ENCODE data around the gene CAMK2B. TPM values are rescaled to one million over a fixed set of nuclear protein-coding genes. Genes with fewer than 3 reads are reported as not detected.

The CAMK2B gene
- total RNA-seq, 1 donor from 2014 or later: 0.20 TPM

- no peak for DNase-seq (ENCODE audit: low read depth)
Observed at GRCh38 chr7:44330331-44330730, 4.9 kb upstream of the CAMK2B start.

DNA sequence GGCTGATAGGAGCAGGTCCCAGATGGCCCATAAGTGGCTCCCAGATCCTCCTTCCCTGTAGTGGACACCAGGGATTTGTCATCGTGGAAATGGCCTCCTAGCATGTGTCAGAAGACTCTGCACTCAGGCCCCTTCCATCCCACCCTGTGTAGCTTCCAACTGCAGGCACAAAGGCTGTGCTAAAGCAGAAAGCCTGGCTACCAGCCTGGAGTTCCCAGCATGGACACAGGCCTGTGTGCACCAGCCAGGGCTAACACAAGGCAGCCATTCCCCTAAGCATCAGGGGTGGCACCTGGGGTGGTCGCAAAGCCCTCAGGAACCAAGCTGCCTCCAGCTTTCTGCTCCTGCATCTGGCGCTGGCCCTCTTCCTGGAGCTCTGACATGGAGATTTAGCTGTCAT is 4.5 kb upstream of the CAMK2B start:
- no peak for DNase-seq (ENCODE audit: low read depth)

GRCh38 chr7:44329081-44329480 is 3.7 kb upstream of the CAMK2B start:
- no peak for DNase-seq (ENCODE audit: low read depth)

GRCh38 chr7:44327981-44328380 is 2.6 kb upstream of the CAMK2B start:
- no peak for DNase-seq (ENCODE audit: low read depth)

DNA sequence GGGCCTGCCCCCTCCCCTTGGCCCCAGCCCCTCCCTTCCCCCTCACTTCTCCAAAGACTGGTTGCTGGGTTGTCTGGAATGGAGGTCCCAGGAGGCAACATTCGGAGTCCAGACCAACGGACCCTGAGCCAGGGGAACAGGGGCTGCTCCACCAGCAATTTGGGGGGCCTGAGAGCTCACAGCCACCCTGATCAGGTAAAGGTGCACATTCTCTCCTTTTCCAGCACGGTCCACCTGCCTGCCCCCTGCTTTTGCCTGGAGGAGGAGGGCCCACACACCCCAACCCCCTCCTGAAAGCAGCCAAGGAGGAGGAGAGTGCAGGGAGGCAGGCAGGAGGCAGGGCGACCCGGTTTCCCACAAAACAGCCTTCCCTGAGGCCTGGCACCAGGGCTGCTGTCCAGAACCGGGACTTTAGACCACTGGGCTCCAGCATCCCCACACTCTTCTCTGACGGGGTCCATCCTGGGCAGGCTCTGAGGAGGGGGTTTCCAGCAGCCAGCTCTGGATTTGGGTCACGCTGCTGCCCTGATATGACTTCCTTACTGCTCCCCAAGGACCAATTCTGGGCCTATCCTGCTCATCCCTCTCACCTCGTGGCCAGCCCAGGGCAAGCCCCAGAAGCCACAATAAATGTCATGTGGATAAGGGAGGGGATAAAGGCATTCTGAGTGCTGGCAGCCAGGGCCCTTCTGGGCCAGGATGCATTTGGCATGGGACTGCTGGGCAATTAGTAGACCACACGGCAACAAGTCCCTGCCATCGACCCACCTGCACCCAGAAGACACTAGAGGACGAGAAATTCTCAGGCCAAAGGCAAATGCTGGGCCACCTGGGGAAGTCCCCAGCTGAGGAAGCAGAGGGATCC is 1.1 kb upstream of the CAMK2B start:
- no peak for DNase-seq (ENCODE audit: low read depth)

- DNase-seq (ENCODE audit: low read depth): no peak
Observed at GRCh38 chr7:44325811-44326241, 432 bp upstream of the CAMK2B start.

DNA sequence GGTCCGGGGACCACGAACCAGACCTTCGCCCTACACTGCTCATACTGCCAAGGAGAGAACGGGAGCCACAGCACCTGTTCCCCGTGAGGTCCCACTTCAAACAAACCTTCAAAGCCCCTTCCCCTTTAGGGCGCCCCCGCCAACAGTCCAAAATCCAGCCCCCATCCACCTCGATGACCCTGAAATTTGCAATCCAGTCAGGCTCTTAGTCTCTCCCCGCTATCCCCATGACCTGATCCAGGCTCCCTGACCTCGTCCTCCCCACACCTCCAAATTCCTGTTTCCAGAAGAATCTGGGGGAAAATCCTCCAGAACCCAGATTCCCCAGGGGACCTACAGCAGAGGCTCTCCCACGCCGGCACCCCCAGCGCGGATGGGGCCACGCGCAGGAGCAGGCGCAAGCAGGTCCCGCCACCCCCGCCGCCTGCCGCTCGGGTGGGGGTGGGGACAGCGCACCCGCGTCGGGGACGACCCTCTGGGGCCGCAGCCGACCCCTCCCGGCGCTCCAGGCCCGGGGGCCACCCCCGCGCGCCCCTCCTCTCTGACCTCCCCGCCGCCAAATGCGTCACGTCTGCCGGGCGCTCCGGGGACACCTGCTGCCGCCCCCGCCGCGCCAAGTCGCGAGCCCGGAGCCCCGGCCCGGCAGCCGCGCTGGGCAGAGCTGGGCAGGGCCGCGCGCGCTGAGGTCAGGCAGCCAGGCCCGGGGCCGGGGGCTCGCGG is 753 bp downstream of the CAMK2B start:
- no peak for DNase-seq (ENCODE audit: low read depth)

DNA sequence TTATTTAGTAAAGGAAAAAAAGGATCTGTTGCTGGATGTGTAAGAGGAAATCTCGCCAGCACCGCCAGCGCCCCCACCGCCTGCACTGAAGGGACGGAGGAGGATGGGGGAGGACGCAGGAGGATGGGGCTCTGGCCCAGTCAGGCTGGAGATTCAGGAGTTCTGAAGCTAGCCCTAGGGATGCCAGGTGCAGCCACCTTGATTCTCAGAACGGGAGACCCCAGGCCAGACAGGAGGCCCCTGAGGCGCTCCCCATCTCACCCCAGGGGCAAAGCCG is 1.3 kb downstream of the CAMK2B start:
- no peak for DNase-seq (ENCODE audit: low read depth)

GRCh38 chr7:44323381-44324203 is 1.8 kb downstream of the CAMK2B start:
- DNase-seq (ENCODE audit: low read depth): no peak

- peak; percentile 8 for DNase-seq (ENCODE audit: low read depth)
Observed at GRCh38 chr7:44322631-44323363, 2.6 kb downstream of the CAMK2B start.

GRCh38 chr7:44321796-44322195 is 3.6 kb downstream of the CAMK2B start:
- DNase-seq (ENCODE audit: low read depth): no peak

- peak; percentile 55 for DNase-seq (ENCODE audit: low read depth)
Observed at GRCh38 chr7:44320794-44321371, 4.5 kb downstream of the CAMK2B start.

DNA sequence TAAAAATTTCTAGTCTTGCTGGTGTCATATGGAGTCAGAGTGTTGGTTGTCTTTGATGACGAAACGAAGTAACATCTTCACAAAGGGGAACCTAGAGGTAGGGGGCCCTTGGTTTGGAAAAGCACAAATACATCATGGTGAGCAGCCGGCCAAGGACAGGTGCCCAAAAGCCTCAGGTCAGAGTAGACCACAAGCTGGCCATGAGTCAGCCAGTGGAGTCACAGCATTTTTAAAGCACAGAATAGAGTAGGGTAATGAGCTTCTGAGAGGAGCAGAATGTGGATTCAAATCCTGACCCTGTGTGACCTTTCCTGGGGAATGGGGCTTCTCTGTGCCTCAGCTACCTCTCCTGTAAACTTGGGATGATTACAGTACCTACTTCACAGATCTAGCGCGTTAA is 5.3 kb downstream of the CAMK2B start:
- peak; percentile 25 for DNase-seq (ENCODE audit: low read depth)

- DNase-seq (ENCODE audit: low read depth): no peak
Observed at GRCh38 chr7:44318332-44318731, 7.1 kb downstream of the CAMK2B start.

- DNase-seq (ENCODE audit: low read depth): no peak
Observed at GRCh38 chr7:44315301-44315903, 10.0 kb downstream of the CAMK2B start.

DNA sequence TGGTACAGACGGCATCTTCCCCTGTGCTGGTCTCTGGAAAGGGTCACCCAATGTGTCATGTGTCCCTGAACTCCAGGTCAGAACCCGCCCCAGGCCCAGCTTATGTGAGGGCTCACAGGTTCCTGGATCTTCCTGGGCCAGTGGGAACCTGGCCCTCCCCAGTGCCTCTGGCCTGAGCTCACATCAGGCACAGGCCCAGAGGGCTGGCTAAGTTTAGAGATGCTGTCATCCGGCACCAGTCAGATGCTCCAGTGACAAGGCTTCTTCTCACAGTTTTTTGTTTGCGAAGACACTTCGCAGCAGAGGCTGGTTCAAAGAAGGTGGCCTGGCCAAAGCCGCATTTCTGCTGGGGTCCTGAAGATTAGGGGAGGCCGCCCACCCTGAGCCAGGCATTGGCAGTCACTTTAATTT is 11.8 kb downstream of the CAMK2B start:
- DNase-seq (ENCODE audit: low read depth): no peak

- DNase-seq (ENCODE audit: low read depth): no peak
Observed at GRCh38 chr7:44313016-44313415, 12.4 kb downstream of the CAMK2B start.

DNA sequence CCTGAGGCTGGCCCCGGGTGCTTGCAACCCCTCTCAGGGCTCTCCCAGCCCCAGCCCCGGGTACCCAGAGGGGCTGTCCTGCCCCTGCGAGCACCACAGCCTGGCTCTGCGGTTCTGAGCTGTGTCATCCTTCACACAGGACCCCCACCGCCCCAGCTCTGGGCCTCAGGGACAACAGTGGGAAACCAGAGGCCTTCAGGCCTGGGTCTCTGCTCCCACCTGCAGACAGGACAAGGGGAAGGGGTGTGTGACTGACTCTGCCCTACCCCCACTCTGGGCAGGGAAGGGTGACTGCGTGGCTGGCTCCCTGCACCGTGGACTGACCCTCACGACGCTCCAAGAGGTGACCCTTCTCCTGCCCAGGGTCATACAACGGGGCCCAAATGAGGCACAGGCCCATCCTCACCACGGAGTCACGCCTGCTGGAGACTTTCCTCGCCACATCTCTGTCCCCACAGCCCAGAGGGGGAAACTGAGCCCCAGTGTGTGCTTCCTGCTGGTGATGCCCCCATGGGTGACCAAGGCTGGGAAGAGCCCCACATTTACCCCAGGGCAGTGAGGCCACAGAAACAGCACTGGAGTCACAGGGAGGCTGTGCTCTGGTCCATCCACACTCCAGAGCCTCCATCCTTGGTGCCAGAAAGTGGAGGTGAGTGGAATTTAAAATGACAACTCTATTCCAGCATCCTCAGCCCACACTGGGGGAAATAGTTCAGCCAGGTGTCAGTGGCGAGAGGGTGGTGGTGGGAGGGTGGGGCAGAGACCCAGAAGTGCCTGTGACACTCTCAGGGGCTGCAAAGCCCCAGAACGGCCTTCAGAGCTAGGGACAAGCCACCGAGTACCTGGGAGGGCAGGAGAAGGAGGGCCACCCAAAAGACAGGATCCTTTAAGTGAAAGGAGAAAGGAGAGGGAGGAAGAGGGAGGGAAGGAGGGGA is 13.6 kb downstream of the CAMK2B start:
- no peak for DNase-seq (ENCODE audit: low read depth)

DNA sequence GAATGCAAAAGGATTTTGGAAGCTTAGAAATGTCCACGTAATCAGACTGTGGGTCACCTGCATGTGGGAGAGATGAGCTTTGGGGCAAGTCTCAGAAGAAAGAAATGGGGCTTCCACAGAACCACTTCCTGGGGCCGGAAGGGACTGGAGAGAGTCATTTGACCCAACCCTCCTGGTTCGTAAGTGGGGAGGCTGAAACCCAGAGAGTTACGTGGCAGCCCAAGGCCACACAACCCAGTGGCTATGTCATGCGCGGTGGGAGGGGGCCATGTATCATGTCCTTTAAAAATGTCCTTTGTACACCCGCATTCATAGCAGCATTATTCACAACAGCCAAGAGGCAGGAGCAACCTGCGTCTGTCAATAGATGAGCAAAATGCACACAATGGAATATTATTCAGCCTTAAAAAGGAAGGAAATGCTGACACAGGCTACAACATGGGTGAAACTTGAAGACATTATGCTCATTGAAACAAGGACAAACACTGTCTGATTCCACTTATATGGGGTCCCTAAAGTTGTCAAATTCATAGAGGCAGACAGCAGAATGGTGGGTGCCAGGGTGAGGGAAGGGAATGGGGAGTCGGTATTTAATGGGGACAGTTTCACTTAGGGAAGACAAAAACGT is 15.1 kb downstream of the CAMK2B start:
- DNase-seq (ENCODE audit: low read depth): no peak

All from renal cortical epithelial cell (primary cell).